ENCODE results near the gene PCDHB4. TPM values are rescaled to one million over a fixed set of nuclear protein-coding genes. Genes with fewer than 3 reads are reported as not detected.
A peak's percentile ranks its signal among the peaks of the same experiment; 100 is the strongest.
"Not testable (repeated sequence)": the region's sequence is repeated elsewhere in the genome, so short reads cannot be mapped to it uniquely, and the experiment has no call there.

The PCDHB4 gene
- total and polyA plus RNA-seq, 12 donors, result 0.44 to 2.3 (median 1.7) TPM

DNA sequence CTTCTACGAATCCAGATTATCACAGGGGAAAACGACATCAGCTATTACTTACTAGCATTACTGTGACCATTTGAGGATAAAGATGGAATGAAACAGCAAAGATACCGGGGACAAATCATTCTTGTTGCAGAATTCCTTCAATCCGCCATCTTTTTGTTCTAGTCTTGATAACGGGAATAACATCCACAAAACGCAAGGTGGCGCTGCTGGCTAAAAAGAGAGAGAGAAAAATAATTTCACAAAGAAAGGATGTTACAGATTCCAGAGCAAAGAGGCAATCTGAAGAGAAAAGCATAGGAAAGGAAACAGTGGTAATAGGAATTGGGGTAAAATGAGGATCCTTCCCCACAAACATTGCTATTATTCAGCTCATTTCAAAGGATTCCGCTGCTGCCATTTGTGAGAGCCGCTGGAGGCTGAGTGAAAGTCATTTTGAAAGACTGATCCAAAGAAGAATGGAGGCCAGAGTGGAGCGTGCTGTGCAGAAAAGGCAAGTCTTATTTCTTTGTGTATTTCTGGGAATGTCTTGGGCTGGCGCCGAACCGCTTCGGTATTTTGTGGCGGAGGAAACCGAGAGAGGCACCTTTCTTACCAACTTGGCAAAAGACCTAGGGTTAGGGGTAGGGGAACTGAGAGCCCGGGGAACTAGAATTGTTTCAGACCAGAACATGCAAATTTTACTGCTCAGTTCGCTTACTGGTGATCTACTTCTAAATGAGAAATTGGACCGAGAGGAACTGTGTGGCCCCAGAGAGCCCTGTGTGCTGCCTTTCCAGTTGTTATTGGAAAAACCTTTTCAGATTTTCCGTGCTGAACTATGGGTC is 51.0 kb downstream of the PCDHB4 start, which contains the start of gene PCDHB7:
Gene PCDHB7 (plus strand): TSS at position 264 of the 824 bp plus-strand sequence. CDS start 192 bp downstream, at position 456.
- WGBS, 4 donors, result 22 to 41% (median 30%) methylated on average over 20 of the region's 20 CpGs
- DNase-seq, result peak in 1 of 7 donors; percentile 7
- TF ChIP-seq POLR2A (IDR thresholded peaks at IDR 0.05), result no peak
- TF ChIP-seq, protein P1, sequence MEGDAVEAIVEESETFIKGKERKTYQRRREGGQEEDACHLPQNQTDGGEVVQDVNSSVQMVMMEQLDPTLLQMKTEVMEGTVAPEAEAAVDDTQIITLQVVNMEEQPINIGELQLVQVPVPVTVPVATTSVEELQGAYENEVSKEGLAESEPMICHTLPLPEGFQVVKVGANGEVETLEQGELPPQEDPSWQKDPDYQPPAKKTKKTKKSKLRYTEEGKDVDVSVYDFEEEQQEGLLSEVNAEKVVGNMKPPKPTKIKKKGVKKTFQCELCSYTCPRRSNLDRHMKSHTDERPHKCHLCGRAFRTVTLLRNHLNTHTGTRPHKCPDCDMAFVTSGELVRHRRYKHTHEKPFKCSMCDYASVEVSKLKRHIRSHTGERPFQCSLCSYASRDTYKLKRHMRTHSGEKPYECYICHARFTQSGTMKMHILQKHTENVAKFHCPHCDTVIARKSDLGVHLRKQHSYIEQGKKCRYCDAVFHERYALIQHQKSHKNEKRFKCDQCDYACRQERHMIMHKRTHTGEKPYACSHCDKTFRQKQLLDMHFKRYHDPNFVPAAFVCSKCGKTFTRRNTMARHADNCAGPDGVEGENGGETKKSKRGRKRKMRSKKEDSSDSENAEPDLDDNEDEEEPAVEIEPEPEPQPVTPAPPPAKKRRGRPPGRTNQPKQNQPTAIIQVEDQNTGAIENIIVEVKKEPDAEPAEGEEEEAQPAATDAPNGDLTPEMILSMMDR (IDR thresholded peaks at IDR 0.05), result peak in 4 of 6 experiments; percentile 10 to 37 (median 31)
- no peaks in the 10 kb centered on the region for H3K4me1 ChIP-seq (replicated peaks in 1 of 2)
- no peaks in the 10 kb centered on the region for H3K36me3 ChIP-seq (replicated peaks in 1 of 2)
- peaks cover 9% of the 10 kb centered on the region for H3K27me3 ChIP-seq
- peaks cover 0 to 12% (median 5%) of the 10 kb centered on the region in 3 donors for H3K9me3 ChIP-seq (replicated peaks in 1 of 3)
- intact Hi-C loops (cut with DNase I), result no loop called here
- H3K4me3 ChIP-seq, result no peak within 1 kb of the TSS
- no peak within 1 kb of the TSS for H3K27ac ChIP-seq

DNA sequence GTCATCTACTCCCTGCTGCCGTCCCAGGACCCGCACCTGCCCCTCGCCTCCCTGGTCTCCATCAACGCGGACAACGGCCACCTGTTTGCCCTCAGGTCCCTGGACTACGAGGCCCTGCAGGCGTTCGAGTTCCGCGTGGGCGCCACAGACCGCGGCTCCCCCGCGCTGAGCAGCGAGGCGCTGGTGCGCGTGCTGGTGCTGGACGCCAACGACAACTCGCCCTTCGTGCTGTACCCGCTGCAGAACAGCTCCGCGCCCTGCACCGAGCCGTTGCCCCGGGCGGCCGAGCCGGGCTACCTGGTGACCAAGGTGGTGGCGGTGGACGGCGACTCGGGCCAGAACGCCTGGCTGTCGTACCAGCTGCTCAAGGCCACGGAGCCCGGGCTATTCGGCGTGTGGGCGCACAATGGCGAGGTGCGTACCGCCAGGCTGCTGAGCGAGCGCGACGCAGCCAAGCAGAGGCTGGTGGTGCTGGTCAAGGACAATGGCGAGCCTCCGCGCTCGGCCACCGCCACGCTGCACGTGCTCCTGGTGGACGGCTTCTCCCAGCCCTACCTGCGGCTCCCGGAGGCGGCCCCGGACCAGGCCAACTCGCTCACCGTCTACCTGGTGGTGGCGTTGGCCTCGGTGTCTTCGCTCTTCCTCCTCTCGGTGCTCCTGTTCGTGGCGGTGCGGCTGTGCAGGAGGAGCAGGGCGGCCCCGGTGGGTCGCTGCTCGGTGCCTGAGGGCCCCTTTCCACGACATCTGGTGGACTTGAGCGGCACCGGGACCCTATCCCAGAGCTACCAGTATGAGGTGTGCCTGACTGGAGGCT is 52.9 kb downstream of the PCDHB4 start:
- H3K27me3 ChIP-seq; intact Hi-C loops (cut with DNase I); H3K4me3 ChIP-seq; H3K4me1 ChIP-seq (replicated peaks in 1 of 2); H3K27ac ChIP-seq; H3K36me3 ChIP-seq (replicated peaks in 1 of 2); DNase-seq: not testable (repeated sequence)
- peaks cover 0 to 12% (median 5%) of the 10 kb centered on the region in 3 donors for H3K9me3 ChIP-seq (replicated peaks in 1 of 3)
- 28 to 46% (median 39%) methylated on average over 35 to 79 of the region's 79 CpGs for WGBS, 4 donors

Other genes with a start within 250 kb of the PCDHB4 start
- gene PCDHA12, start 246.5 kb upstream of the PCDHB4 start, total RNA-seq, result 1 to 10 TPM in 3 of 9 donors, under 1 TPM in 6; 0.25 to 1.9 (median 0.55) TPM
- gene PCDHA12, start 246.5 kb upstream of the PCDHB4 start, polyA plus RNA-seq, result under 1 TPM; 0.17 to 0.32 (median 0.20) TPM
- gene PCDHA13, start 239.7 kb upstream of the PCDHB4 start, total RNA-seq, result under 1 TPM in 8 of 9 donors, not detected in 1; 0.12 to 0.98 (median 0.55) TPM
- under 1 TPM; 0.13 to 0.32 (median 0.26) TPM for gene PCDHA13, start 239.7 kb upstream of the PCDHB4 start, polyA plus RNA-seq
- 1 to 10 TPM in 2 of 9 donors, under 1 TPM in 7; 0.29 to 1.4 (median 0.70) TPM for gene PCDHAC1, start 195.5 kb upstream of the PCDHB4 start, total RNA-seq
- gene PCDHAC1, start 195.5 kb upstream of the PCDHB4 start, polyA plus RNA-seq, result under 1 TPM; 0.10 to 0.81 (median 0.16) TPM
- gene PCDHAC2, start 155.3 kb upstream of the PCDHB4 start, total RNA-seq, result 1 to 10 TPM in 6 of 9 donors, under 1 TPM in 3; 0.30 to 6.1 (median 1.1) TPM
- gene PCDHAC2, start 155.3 kb upstream of the PCDHB4 start, polyA plus RNA-seq, result 1 to 10 TPM in 1 of 3 donors, under 1 TPM in 2; 0.07 to 6.5 (median 0.32) TPM
- under 1 TPM in 4 of 9 donors, not detected in 5; under 0.01 to 0.07 (median 0.02) TPM for gene PCDHB1, start 70.4 kb upstream of the PCDHB4 start, total RNA-seq
- gene PCDHB1, start 70.4 kb upstream of the PCDHB4 start, polyA plus RNA-seq, result under 1 TPM in 1 of 3 donors, not detected in 2; 0.11 TPM
- gene PCDHB2, start 27.2 kb upstream of the PCDHB4 start, total RNA-seq, result 1 to 10 TPM in 7 of 9 donors, under 1 TPM in 2; 0.65 to 2.8 (median 1.5) TPM
- under 1 TPM; 0.24 to 0.79 (median 0.44) TPM for gene PCDHB2, start 27.2 kb upstream of the PCDHB4 start, polyA plus RNA-seq
- gene PCDHB3, start 21.3 kb upstream of the PCDHB4 start, total RNA-seq, result 1 to 10 TPM in 6 of 9 donors, under 1 TPM in 3; 0.35 to 2.2 (median 1.2) TPM
- 1 to 10 TPM in 1 of 3 donors, under 1 TPM in 2; 0.20 to 1.4 (median 0.32) TPM for gene PCDHB3, start 21.3 kb upstream of the PCDHB4 start, polyA plus RNA-seq
- 10 to 100 TPM in 1 of 9 donors, 1 to 10 TPM in 8; 1.1 to 10.7 (median 4.7) TPM for gene PCDHB5, start 13.4 kb downstream of the PCDHB4 start, total RNA-seq
- 1 to 10 TPM; 1.0 to 4.5 (median 1.6) TPM for gene PCDHB5, start 13.4 kb downstream of the PCDHB4 start, polyA plus RNA-seq
- gene PCDHB6, start 28.2 kb downstream of the PCDHB4 start, total RNA-seq, result 1 to 10 TPM in 2 of 9 donors, under 1 TPM in 7; 0.23 to 1.1 (median 0.83) TPM
- gene PCDHB6, start 28.2 kb downstream of the PCDHB4 start, polyA plus RNA-seq, result under 1 TPM; 0.30 to 0.73 (median 0.48) TPM
- 1 to 10 TPM in 6 of 9 donors, under 1 TPM in 3; 0.44 to 2.9 (median 1.6) TPM for gene PCDHB7, start 50.8 kb downstream of the PCDHB4 start, total RNA-seq
- gene PCDHB7, start 50.8 kb downstream of the PCDHB4 start, polyA plus RNA-seq, result under 1 TPM; 0.32 to 0.92 (median 0.37) TPM
- gene PCDHB8, start 56.0 kb downstream of the PCDHB4 start, total RNA-seq, result 1 to 10 TPM in 4 of 9 donors, under 1 TPM in 5; 0.28 to 3.7 (median 0.99) TPM
- gene PCDHB8, start 56.0 kb downstream of the PCDHB4 start, polyA plus RNA-seq, result 1 to 10 TPM in 1 of 3 donors, under 1 TPM in 2; 0.03 to 1.3 (median 0.48) TPM
- 1 to 10 TPM in 7 of 9 donors, under 1 TPM in 2; 0.39 to 3.3 (median 1.5) TPM for gene PCDHB16, start 60.6 kb downstream of the PCDHB4 start, total RNA-seq
- 1 to 10 TPM in 1 of 3 donors, under 1 TPM in 2; 0.67 to 1.4 (median 0.72) TPM for gene PCDHB16, start 60.6 kb downstream of the PCDHB4 start, polyA plus RNA-seq
- gene PCDHB9, start 65.3 kb downstream of the PCDHB4 start, total RNA-seq, result 1 to 10 TPM in 3 of 9 donors, under 1 TPM in 6; 0.28 to 2.2 (median 0.52) TPM
- gene PCDHB9, start 65.3 kb downstream of the PCDHB4 start, polyA plus RNA-seq, result 1 to 10 TPM in 1 of 3 donors, under 1 TPM in 2; 0.27 to 1.3 (median 0.80) TPM
- gene PCDHB10, start 70.5 kb downstream of the PCDHB4 start, total RNA-seq, result 1 to 10 TPM in 3 of 9 donors, under 1 TPM in 6; 0.18 to 2.3 (median 0.61) TPM
- gene PCDHB10, start 70.5 kb downstream of the PCDHB4 start, polyA plus RNA-seq, result 1 to 10 TPM in 1 of 3 donors, under 1 TPM in 2; 0.81 to 3.0 (median 0.88) TPM
- 1 to 10 TPM in 7 of 9 donors, under 1 TPM in 2; 0.12 to 7.1 (median 2.5) TPM for gene PCDHB11, start 77.8 kb downstream of the PCDHB4 start, total RNA-seq
- gene PCDHB11, start 77.8 kb downstream of the PCDHB4 start, polyA plus RNA-seq, result under 1 TPM; 0.48 to 0.81 (median 0.67) TPM
- gene PCDHB12, start 86.9 kb downstream of the PCDHB4 start, total RNA-seq, result 1 to 10 TPM in 7 of 9 donors, under 1 TPM in 2; 0.50 to 3.4 (median 1.5) TPM
- gene PCDHB12, start 86.9 kb downstream of the PCDHB4 start, polyA plus RNA-seq, result under 1 TPM; 0.40 to 0.97 (median 0.47) TPM
- 1 to 10 TPM in 8 of 9 donors, under 1 TPM in 1; 0.72 to 7.2 (median 5.9) TPM for gene PCDHB13, start 92.1 kb downstream of the PCDHB4 start, total RNA-seq
- gene PCDHB13, start 92.1 kb downstream of the PCDHB4 start, polyA plus RNA-seq, result 1 to 10 TPM; 1.3 to 5.4 (median 1.3) TPM
- gene PCDHB14, start 101.5 kb downstream of the PCDHB4 start, total RNA-seq, result 1 to 10 TPM; 1.7 to 7.7 (median 3.7) TPM
- 1 to 10 TPM; 1.9 to 4.1 (median 2.2) TPM for gene PCDHB14, start 101.5 kb downstream of the PCDHB4 start, polyA plus RNA-seq
- 1 to 10 TPM in 7 of 9 donors, under 1 TPM in 2; 0.95 to 3.2 (median 1.4) TPM for gene PCDHB15, start 123.6 kb downstream of the PCDHB4 start, total RNA-seq
- gene PCDHB15, start 123.6 kb downstream of the PCDHB4 start, polyA plus RNA-seq, result 1 to 10 TPM; 1.2 to 2.2 (median 1.4) TPM
- gene SLC25A2, start 182.2 kb downstream of the PCDHB4 start, total RNA-seq, result 1 to 10 TPM in 1 of 9 donors, under 1 TPM in 4, not detected in 4; 0.43 to 1.5 (median 0.53) TPM
- gene SLC25A2, start 182.2 kb downstream of the PCDHB4 start, polyA plus RNA-seq, result under 1 TPM in 2 of 3 donors, not detected in 1; 0.07 to 0.72 TPM
- 100 to 1,000 TPM in 1 of 9 donors, 10 to 100 TPM in 8; 38.0 to 111 (median 70.9) TPM for gene TAF7, start 199.0 kb downstream of the PCDHB4 start, total RNA-seq
- 100 to 1,000 TPM in 1 of 3 donors, 10 to 100 TPM in 2; 23.9 to 132 (median 29.7) TPM for gene TAF7, start 199.0 kb downstream of the PCDHB4 start, polyA plus RNA-seq
- gene PCDHGA1, start 208.7 kb downstream of the PCDHB4 start, total RNA-seq, result under 1 TPM; 0.09 to 0.96 (median 0.28) TPM
- under 1 TPM; 0.13 to 0.60 (median 0.32) TPM for gene PCDHGA1, start 208.7 kb downstream of the PCDHB4 start, polyA plus RNA-seq
- 1 to 10 TPM in 8 of 9 donors, under 1 TPM in 1; 0.91 to 6.1 (median 2.6) TPM for gene PCDHGA2, start 216.9 kb downstream of the PCDHB4 start, total RNA-seq
- 1 to 10 TPM in 1 of 3 donors, under 1 TPM in 2; 0.27 to 2.1 (median 0.56) TPM for gene PCDHGA2, start 216.9 kb downstream of the PCDHB4 start, polyA plus RNA-seq
- 1 to 10 TPM; 1.0 to 6.2 (median 3.0) TPM for gene PCDHGA3, start 222.0 kb downstream of the PCDHB4 start, total RNA-seq
- 1 to 10 TPM in 1 of 3 donors, under 1 TPM in 2; 0.27 to 1.5 (median 0.80) TPM for gene PCDHGA3, start 222.0 kb downstream of the PCDHB4 start, polyA plus RNA-seq
- 10 to 100 TPM in 2 of 9 donors, 1 to 10 TPM in 7; 1.6 to 16.1 (median 3.1) TPM for gene PCDHGB1, start 228.3 kb downstream of the PCDHB4 start, total RNA-seq
- 1 to 10 TPM in 1 of 3 donors, under 1 TPM in 2; 0.20 to 2.2 (median 0.88) TPM for gene PCDHGB1, start 228.3 kb downstream of the PCDHB4 start, polyA plus RNA-seq
- 1 to 10 TPM in 8 of 9 donors, under 1 TPM in 1; 0.97 to 9.5 (median 4.3) TPM for gene PCDHGA4, start 233.2 kb downstream of the PCDHB4 start, total RNA-seq
- gene PCDHGA4, start 233.2 kb downstream of the PCDHB4 start, polyA plus RNA-seq, result 1 to 10 TPM in 1 of 3 donors, under 1 TPM in 2; 0.20 to 2.4 (median 0.64) TPM
- gene PCDHGB2, start 238.2 kb downstream of the PCDHB4 start, total RNA-seq, result 1 to 10 TPM; 1.6 to 6.3 (median 3.4) TPM
- gene PCDHGB2, start 238.2 kb downstream of the PCDHB4 start, polyA plus RNA-seq, result 1 to 10 TPM in 1 of 3 donors, under 1 TPM in 2; 0.10 to 1.8 (median 0.88) TPM
- 1 to 10 TPM in 8 of 9 donors, under 1 TPM in 1; 0.42 to 5.9 (median 2.0) TPM for gene PCDHGA5, start 242.3 kb downstream of the PCDHB4 start, total RNA-seq
- gene PCDHGA5, start 242.3 kb downstream of the PCDHB4 start, polyA plus RNA-seq, result under 1 TPM; 0.24 to 0.80 (median 0.79) TPM
- gene PCDHGB3, start 248.4 kb downstream of the PCDHB4 start, total RNA-seq, result 1 to 10 TPM; 1.4 to 7.1 (median 3.1) TPM
- gene PCDHGB3, start 248.4 kb downstream of the PCDHB4 start, polyA plus RNA-seq, result 1 to 10 TPM in 1 of 3 donors, under 1 TPM in 2; 0.03 to 1.0 (median 0.70) TPM

Measured in adrenal gland (tissue), 12 donors.